Natural killer cell (primary cell): ENCODE results near the gene MYO15B. TPM values are rescaled to one million over a fixed set of nuclear protein-coding genes. Genes with fewer than 3 reads are reported as not detected.

Experiments used
- ATAC-seq, 3 donors: fragments of 150-1000 bp in 2 of 3; fragments of 200-7000 bp in 1 of 3; cut with Tn5 transposase; 1 replicate in 1 of 3; 2 replicates in 2 of 3; pipeline ENCODE4 v1.10.0; 2021; ENCODE audit warnings: mild to moderate bottlenecking in 2 of 3, moderate library complexity in 2 of 3
- DNase-seq, 2 donors: peaks; one replicate each; pipeline versions ENCODE4 v3.0.0 to v3.0.0-alpha.2; 2013 to 2021; ENCODE audit warnings: mixed read lengths in 1 of 2
- H3K27ac ChIP-seq: one replicate; pipeline ENCODE4 v1.5.1; 2013; ENCODE audit warnings: mild to moderate bottlenecking, low read length
- H3K27me3 ChIP-seq: one replicate; pipeline ENCODE4 v1.6.1; 2013; ENCODE audit warnings: low read length; ENCODE audit not compliant: control insufficient read depth, insufficient read depth
- H3K36me3 ChIP-seq: one replicate; pipeline ENCODE4 v1.6.1; 2013; ENCODE audit warnings: low read length; ENCODE audit not compliant: control insufficient read depth, insufficient read depth
- H3K4me1 ChIP-seq: one replicate; pipeline ENCODE4 v1.6.1; 2013; ENCODE audit warnings: low read length; ENCODE audit not compliant: control insufficient read depth, insufficient read depth
- H3K4me3 ChIP-seq: one replicate; pipeline ENCODE4 v1.5.1; 2013; ENCODE audit warnings: low read length
- H3K9me3 ChIP-seq: one replicate; pipeline ENCODE4 v1.6.1; 2013; ENCODE audit warnings: low read length; ENCODE audit not compliant: control insufficient read depth, insufficient read depth
- H3K27ac Mint-ChIP-seq, 2 donors: one replicate each; pipeline ENCODE4 v1.8.0; 2022; ENCODE audit warnings: mild to moderate bottlenecking in 2 of 2, mixed read lengths in 2 of 2, moderate library complexity in 1 of 2
- H3K27me3 Mint-ChIP-seq, 2 donors: one replicate each; pipeline ENCODE4 v1.8.0; 2022; ENCODE audit warnings: low read depth in 2 of 2, mixed read lengths in 2 of 2
- H3K36me3 Mint-ChIP-seq: one replicate; pipeline ENCODE4 v1.8.0; 2022; ENCODE audit warnings: mixed read lengths
- H3K4me1 Mint-ChIP-seq, 2 donors: one replicate each; pipeline ENCODE4 v1.8.0; 2022; ENCODE audit warnings: mixed read lengths in 2 of 2
- H3K4me3 Mint-ChIP-seq: one replicate; pipeline ENCODE4 v1.8.0; 2022; ENCODE audit warnings: mild to moderate bottlenecking, moderate library complexity, mixed read lengths
- H3K9me3 Mint-ChIP-seq, 2 donors: one replicate each; pipeline ENCODE4 v1.8.0; 2022; ENCODE audit warnings: mixed read lengths in 2 of 2
- WGBS: methylation state at CpG from one replicate; pipeline ENCODE4 v1.1.7; 2013; ENCODE audit warnings: missing lambda C conversion rate; ENCODE audit not compliant: insufficient coverage; 5-methylcytosine and 5-hydroxymethylcytosine counted together
- intact Hi-C: fragments of 100-400 bp; cut with micrococcal nuclease; formaldehyde crosslinking; loops from one replicate; pipeline ENCODE4 v1.14.2; 2022
- total RNA-seq, 4 donors: library from RNA; stranded (reverse); fragments of 120-200 nt in 1 of 4; gene quantifications; one replicate each; pipeline versions ENCODE4 v1.2.3 to v1.2.4, GENCODE V29; 2013 to 2022
- TF ChIP-seq, protein P1 (sequence below): fragments of 200-600 bp; IDR thresholded peaks from one replicate; pipeline ENCODE4 v1.8.0; 2022; ENCODE audit warnings: antibody characterized with exemption

The MYO15B gene
- total RNA-seq, 3 donors from 2014 or later (not counting 1 experiment from before 2014, with no cell fraction given), result 336 to 372 (median 339) TPM

DNA sequence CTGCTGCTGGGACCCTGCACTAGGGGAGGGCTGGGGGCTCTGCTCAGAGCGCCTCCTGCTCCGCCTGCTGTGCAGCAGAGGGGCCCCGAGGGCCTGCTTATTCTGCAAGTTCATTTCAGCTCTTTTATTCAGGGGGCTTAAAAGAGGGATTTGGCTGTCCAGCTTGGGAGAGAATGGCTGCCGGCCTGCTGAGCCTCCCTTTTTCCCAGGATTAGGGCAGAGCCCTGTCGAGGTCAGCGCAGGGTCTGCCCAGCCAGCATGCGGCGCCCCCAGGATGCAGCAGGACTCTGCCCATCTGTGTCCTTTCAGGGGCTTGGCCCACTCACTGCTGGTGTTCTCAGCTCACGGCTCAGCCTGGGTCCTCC, 46.8 kb downstream of the MYO15B start:
- ATAC-seq (no peak), DNase-seq (no peak)
- Mint-ChIP-seq H3K4me1 (peaks cover 0 to 5% of the 10 kb centered on the region in 2 donors), H3K36me3 (no peaks in the 10 kb centered on the region), H3K9me3 (no peaks in the 10 kb centered on the region), H3K27ac (no peak overlapping the region), H3K27me3 (no peaks in the 10 kb centered on the region), H3K4me3 (no peak overlapping the region)
- Histone ChIP-seq H3K9me3 (no peaks in the 10 kb centered on the region), H3K27me3 (no peaks in the 10 kb centered on the region), H3K36me3 (no peaks in the 10 kb centered on the region), H3K4me3 (no peak overlapping the region), H3K27ac (no peak overlapping the region), H3K4me1 (peaks cover 17% of the 10 kb centered on the region)
- WGBS, result 90% methylated on average over 9 of the region's 9 CpGs
- intact Hi-C loops, result no loop called here
- TF ChIP-seq, protein P1, sequence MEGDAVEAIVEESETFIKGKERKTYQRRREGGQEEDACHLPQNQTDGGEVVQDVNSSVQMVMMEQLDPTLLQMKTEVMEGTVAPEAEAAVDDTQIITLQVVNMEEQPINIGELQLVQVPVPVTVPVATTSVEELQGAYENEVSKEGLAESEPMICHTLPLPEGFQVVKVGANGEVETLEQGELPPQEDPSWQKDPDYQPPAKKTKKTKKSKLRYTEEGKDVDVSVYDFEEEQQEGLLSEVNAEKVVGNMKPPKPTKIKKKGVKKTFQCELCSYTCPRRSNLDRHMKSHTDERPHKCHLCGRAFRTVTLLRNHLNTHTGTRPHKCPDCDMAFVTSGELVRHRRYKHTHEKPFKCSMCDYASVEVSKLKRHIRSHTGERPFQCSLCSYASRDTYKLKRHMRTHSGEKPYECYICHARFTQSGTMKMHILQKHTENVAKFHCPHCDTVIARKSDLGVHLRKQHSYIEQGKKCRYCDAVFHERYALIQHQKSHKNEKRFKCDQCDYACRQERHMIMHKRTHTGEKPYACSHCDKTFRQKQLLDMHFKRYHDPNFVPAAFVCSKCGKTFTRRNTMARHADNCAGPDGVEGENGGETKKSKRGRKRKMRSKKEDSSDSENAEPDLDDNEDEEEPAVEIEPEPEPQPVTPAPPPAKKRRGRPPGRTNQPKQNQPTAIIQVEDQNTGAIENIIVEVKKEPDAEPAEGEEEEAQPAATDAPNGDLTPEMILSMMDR, result no peak

DNA sequence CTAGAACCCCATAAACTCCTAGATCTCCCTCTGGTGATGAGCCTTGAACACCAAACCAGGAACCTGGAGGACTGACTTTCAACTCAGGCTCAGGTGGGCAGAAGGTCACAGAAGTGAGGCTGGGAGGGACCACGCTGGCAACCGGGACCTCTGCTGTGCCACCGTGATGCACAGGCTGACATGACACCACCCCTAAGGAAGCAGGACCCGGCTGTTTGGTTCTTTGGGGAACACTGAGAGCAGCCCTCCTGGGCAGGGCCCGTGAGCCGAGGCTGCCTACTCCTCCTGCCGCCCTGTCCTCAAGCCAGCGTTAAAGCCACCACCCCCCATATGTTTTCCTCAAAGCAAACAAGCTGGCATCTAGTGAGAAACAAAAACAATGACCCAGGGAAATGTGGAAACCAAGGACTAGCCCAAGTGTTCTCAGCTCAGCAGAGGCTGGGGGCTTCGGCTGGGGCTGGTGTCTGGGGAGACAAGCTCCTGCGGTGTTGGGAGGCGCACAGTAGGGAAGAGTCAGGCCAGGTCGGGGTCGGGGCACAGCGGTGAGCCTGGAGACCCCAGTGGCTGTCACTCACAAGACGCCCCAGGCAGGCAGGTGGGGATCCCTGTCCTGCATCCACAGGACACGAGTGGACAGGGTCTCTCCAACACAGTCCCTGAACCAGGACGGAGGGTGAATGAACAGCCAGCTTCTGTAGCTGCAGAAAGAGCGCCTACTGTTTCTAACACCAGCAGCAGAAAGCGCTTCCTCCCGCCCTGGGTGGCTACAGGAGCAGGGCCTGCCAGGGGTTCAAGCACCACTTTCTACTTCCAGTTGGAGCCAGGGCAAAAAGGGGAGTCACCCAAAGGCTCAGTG, 47.4 kb downstream of the MYO15B start:
- Histone ChIP-seq H3K4me3 (no peak overlapping the region), H3K4me1 (peaks cover 17% of the 10 kb centered on the region), H3K27ac (no peak overlapping the region), H3K36me3 (no peaks in the 10 kb centered on the region), H3K27me3 (no peaks in the 10 kb centered on the region), H3K9me3 (no peaks in the 10 kb centered on the region)
- no peak for DNase-seq
- no peak for ATAC-seq
- intact Hi-C loops, result no loop called here
- H3K4me1 Mint-ChIP-seq, result peaks cover 0 to 5% of the 10 kb centered on the region in 2 donors
- 93% methylated on average over 20 of the region's 20 CpGs for WGBS
- H3K4me3 Mint-ChIP-seq, result no peak overlapping the region
- no peaks in the 10 kb centered on the region for H3K36me3 Mint-ChIP-seq
- TF ChIP-seq, protein P1, result no peak
- H3K27me3 Mint-ChIP-seq, result no peaks in the 10 kb centered on the region
- no peak overlapping the region for H3K27ac Mint-ChIP-seq
- H3K9me3 Mint-ChIP-seq, result no peaks in the 10 kb centered on the region

DNA sequence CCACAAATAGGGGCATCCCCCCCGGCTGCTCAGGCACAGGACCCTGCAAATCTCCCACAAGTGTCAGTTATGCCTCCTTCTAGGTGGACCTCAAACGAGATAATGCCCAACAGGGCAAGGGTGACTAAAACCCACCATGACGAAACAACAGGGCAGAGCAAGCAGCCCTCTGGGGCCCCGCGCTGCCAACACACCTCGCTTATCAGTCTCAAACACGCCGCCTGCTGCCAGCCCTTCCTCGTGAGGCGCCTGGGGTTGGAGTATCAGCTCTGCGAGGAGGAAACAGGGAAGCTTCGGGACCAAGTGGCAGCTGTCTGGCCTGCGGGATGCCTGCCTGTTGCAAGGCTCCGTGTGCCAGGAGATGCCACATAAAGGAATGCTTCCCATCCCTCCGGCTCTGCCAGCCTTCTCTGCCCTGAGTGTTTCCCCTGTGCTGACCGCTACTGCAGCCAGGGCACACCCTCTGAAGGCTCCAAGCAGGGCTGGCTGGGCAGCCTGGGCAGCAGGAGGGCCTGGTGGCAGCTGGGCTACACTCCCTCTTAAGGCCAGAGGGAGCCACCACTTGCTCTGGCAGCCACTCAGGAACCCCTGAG, 48.1 kb downstream of the MYO15B start:
- 68% methylated on average over 16 of the region's 16 CpGs for WGBS

More for the DNA sequence above, 48.1 kb downstream of the MYO15B start:
- H3K27me3 ChIP-seq, result no peaks in the 10 kb centered on the region
- Mint-ChIP-seq H3K27ac (no peak overlapping the region), H3K4me3 (no peak overlapping the region), H3K4me1 (peaks cover 0 to 5% of the 10 kb centered on the region in 2 donors), H3K9me3 (no peaks in the 10 kb centered on the region), H3K27me3 (no peaks in the 10 kb centered on the region), H3K36me3 (no peaks in the 10 kb centered on the region)
- no peaks in the 10 kb centered on the region for H3K9me3 ChIP-seq
- TF ChIP-seq, protein P1, result no peak
- DNase-seq (no peak), ATAC-seq (no peak)
- H3K4me3 ChIP-seq, result no peak overlapping the region
- no peaks in the 10 kb centered on the region for H3K36me3 ChIP-seq
- H3K4me1 ChIP-seq, result peaks cover 17% of the 10 kb centered on the region
- intact Hi-C loops, result no loop called here
- H3K27ac ChIP-seq, result no peak overlapping the region
